GM12872 (cell line): ENCODE measurements around the gene SEMA6A.

Source experiments
- TF ChIP-seq, protein P1 (sequence below): IDR thresholded peaks from 3 replicates; pipeline ENCODE4 v1.5.1; 2011; ENCODE audit warnings: low read depth, mild to moderate bottlenecking, low read length, moderate library complexity; ENCODE audit not compliant: insufficient read depth

SEMA6A gene

GRCh38 chr5:116395226-116395625, 179.4 kb downstream of the SEMA6A start:
- TF ChIP-seq, protein P1, sequence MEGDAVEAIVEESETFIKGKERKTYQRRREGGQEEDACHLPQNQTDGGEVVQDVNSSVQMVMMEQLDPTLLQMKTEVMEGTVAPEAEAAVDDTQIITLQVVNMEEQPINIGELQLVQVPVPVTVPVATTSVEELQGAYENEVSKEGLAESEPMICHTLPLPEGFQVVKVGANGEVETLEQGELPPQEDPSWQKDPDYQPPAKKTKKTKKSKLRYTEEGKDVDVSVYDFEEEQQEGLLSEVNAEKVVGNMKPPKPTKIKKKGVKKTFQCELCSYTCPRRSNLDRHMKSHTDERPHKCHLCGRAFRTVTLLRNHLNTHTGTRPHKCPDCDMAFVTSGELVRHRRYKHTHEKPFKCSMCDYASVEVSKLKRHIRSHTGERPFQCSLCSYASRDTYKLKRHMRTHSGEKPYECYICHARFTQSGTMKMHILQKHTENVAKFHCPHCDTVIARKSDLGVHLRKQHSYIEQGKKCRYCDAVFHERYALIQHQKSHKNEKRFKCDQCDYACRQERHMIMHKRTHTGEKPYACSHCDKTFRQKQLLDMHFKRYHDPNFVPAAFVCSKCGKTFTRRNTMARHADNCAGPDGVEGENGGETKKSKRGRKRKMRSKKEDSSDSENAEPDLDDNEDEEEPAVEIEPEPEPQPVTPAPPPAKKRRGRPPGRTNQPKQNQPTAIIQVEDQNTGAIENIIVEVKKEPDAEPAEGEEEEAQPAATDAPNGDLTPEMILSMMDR = no peak

- TF ChIP-seq, protein P1 = no peak
Measured at GRCh38 chr5:116394186-116394867, 180.3 kb downstream of the SEMA6A start.
